Stimulated activated CD4-positive, alpha-beta T cell treated with anti-CD3 and anti-CD28 coated beads, Interleukin-1b, Interleukin-23, amount 100 ng/mL, for 48 hours (primary cell): ENCODE measurements around the gene HIBCH.
"Not testable (repeated sequence)": the region's sequence is repeated elsewhere in the genome, so short reads cannot be mapped to it uniquely, and the experiment has no call there.

Experiments used
- DNase-seq: peaks from one replicate; pipeline ENCODE4 v3.0.0-alpha.2; 2020

The HIBCH gene

GRCh38 chr2:190223989-190224388 is 95.6 kb downstream of the HIBCH start:
- not testable (repeated sequence) for DNase-seq

GRCh38 chr2:190222745-190223144 is 96.9 kb downstream of the HIBCH start:
- DNase-seq = not testable (repeated sequence)

- DNase-seq = no peak
Measured at GRCh38 chr2:190221429-190221828, 98.2 kb downstream of the HIBCH start.

- no peak for DNase-seq
Measured at GRCh38 chr2:190219186-190219585, 100.4 kb downstream of the HIBCH start.

- no peak for DNase-seq
Measured at GRCh38 chr2:190217616-190218015, 102.0 kb downstream of the HIBCH start.

- no peak for DNase-seq
Measured at GRCh38 chr2:190216829-190217228, 102.8 kb downstream of the HIBCH start.

GRCh38 chr2:190215620-190216019 is 104.0 kb downstream of the HIBCH start:
- no peak for DNase-seq

- DNase-seq = no peak
Measured at GRCh38 chr2:190214426-190215194, 105.0 kb downstream of the HIBCH start.

- DNase-seq = no peak
Measured at GRCh38 chr2:190213441-190214335, 105.9 kb downstream of the HIBCH start.

GRCh38 chr2:190210471-190210870 is 109.2 kb downstream of the HIBCH start:
- no peak for DNase-seq

GRCh38 chr2:190209559-190209958 is 110.1 kb downstream of the HIBCH start:
- no peak for DNase-seq

GRCh38 chr2:190207930-190208329 is 111.7 kb downstream of the HIBCH start:
- no peak for DNase-seq

- DNase-seq = no peak
Measured at GRCh38 chr2:190205657-190206056, 114.0 kb downstream of the HIBCH start.

GRCh38 chr2:190202604-190203003 is 117.0 kb downstream of the HIBCH start:
- no peak for DNase-seq

- no peak for DNase-seq
Measured at GRCh38 chr2:190202018-190202417, 117.6 kb downstream of the HIBCH start.

- DNase-seq = no peak
Measured at GRCh38 chr2:190200603-190201002, 119.0 kb downstream of the HIBCH start.

- no peak for DNase-seq
Measured at GRCh38 chr2:190199530-190199929, 120.1 kb downstream of the HIBCH start.

- no peak for DNase-seq
Measured at GRCh38 chr2:190199109-190199508, 120.5 kb downstream of the HIBCH start.

GRCh38 chr2:190197143-190197720 is 122.4 kb downstream of the HIBCH start:
- no peak for DNase-seq

GRCh38 chr2:190190507-190191162 is 129.0 kb downstream of the HIBCH start:
- DNase-seq = no peak

- no peak for DNase-seq
Measured at GRCh38 chr2:190188289-190188688, 131.3 kb downstream of the HIBCH start.

GRCh38 chr2:190186238-190186637 is 133.4 kb downstream of the HIBCH start:
- DNase-seq = no peak

GRCh38 chr2:190185380-190185779 is 134.2 kb downstream of the HIBCH start:
- no peak for DNase-seq
